Caco-2 (cell line): Measurements from ENCODE around the gene HTR5A. TPM values are rescaled to one million over a fixed set of nuclear protein-coding genes. Genes with fewer than 3 reads are reported as not detected.

Source experiments
- Bru-seq: library from RNA; stranded (reverse); fragments of 400-500 nt; gene quantifications from one replicate; lab custom pipeline; 2021; lab: Mats Ljungman, UMichigan
- BruChase-seq, 2 experiments: library from RNA; stranded (reverse); fragments of 400-500 nt; gene quantifications; one replicate each; lab custom pipeline; 2021; lab: Mats Ljungman, UMichigan
- BruUV-seq: library from RNA; stranded (reverse); fragments of 400-500 nt; replicated peaks from 2 replicates; lab custom pipeline; 2021; lab: Mats Ljungman, UMichigan
- CTCF ChIA-PET: fragments of 300-600 bp; sonication (Branson Sonifier 250); formaldehyde crosslinking; loops from one replicate; lab custom pipeline; 2022; ENCODE audit warnings: antibody characterized with exemption; lab: Charles Lee
- POLR2A ChIA-PET: fragments of 300-600 bp; sonication (Branson Sonifier 250); formaldehyde crosslinking; loops from one replicate; lab custom pipeline; 2022; ENCODE audit warnings: antibody characterized with exemption; lab: Charles Lee
- DNase-seq, 2 experiments: peaks; one replicate each; pipeline versions ENCODE4 v3.0.0 to v3.0.0-alpha.2; 2020 to 2022
- H3K27me3 ChIP-seq: replicated peaks from 2 replicates; pipeline ENCODE4 v1.6.0; 2011; ENCODE audit warnings: low read length; ENCODE audit not compliant: control insufficient read depth, insufficient read depth
- H3K36me3 ChIP-seq: 2 replicates; pipeline ENCODE4 v1.5.1; 2011; ENCODE audit warnings: low read length; ENCODE audit not compliant: control insufficient read depth, insufficient read depth
- H3K4me1 ChIP-seq: fragments of 250-450 bp; sonication (Bioruptor Pico); 2 replicates; pipeline ENCODE4 v1.5.1; 2020; ENCODE audit warnings: mild to moderate bottlenecking
- H3K4me3 ChIP-seq: 2 replicates; pipeline ENCODE4 v1.5.1; 2011; ENCODE audit warnings: low read depth, mild to moderate bottlenecking, control low read depth, low read length
- H3K9me3 ChIP-seq: fragments of 250-450 bp; sonication (Bioruptor Pico); 2 replicates; pipeline ENCODE4 v1.5.1; 2020; ENCODE audit warnings: mild to moderate bottlenecking, moderate library complexity
- H3K27ac Mint-ChIP-seq: one replicate; pipeline ENCODE4 v1.8.0; 2022; ENCODE audit warnings: mixed read lengths; ENCODE audit not compliant: unreplicated experiment
- H3K27me3 Mint-ChIP-seq: one replicate; pipeline ENCODE4 v1.8.0; 2022; ENCODE audit warnings: mixed read lengths; ENCODE audit not compliant: insufficient read depth, unreplicated experiment
- H3K36me3 Mint-ChIP-seq: one replicate; pipeline ENCODE4 v1.8.0; 2022; ENCODE audit warnings: mild to moderate bottlenecking, mixed read lengths; ENCODE audit not compliant: insufficient read depth, unreplicated experiment
- H3K4me1 Mint-ChIP-seq: one replicate; pipeline ENCODE4 v1.8.0; 2022; ENCODE audit warnings: low read depth, mixed read lengths; ENCODE audit not compliant: unreplicated experiment
- H3K4me3 Mint-ChIP-seq: one replicate; pipeline ENCODE4 v1.8.0; 2022; ENCODE audit warnings: mild to moderate bottlenecking, moderate library complexity, mixed read lengths; ENCODE audit not compliant: unreplicated experiment
- H3K9me3 Mint-ChIP-seq: one replicate; pipeline ENCODE4 v1.8.0; 2022; ENCODE audit warnings: mixed read lengths; ENCODE audit not compliant: unreplicated experiment
- CTCF ChIP-seq, 2 experiments: fragments of 200-600 bp in 1 of 2; IDR thresholded peaks; 1 replicate in 1 of 2; 2 replicates in 1 of 2; pipeline versions ENCODE4 v1.5.1 to v1.8.0; 2011 to 2022; ENCODE audit warnings: antibody characterized with exemption in 1 of 2, control low read depth in 1 of 2, inconsistent platforms in 1 of 2, low read depth in 1 of 2, low read length in 1 of 2, mild to moderate bottlenecking in 1 of 2, moderate library complexity in 1 of 2; ENCODE audit not compliant: insufficient read depth in 1 of 2, severe bottlenecking in 1 of 2, unreplicated experiment in 1 of 2
- intact Hi-C: fragments of 100-400 bp; cut with micrococcal nuclease; formaldehyde crosslinking; loops from one replicate; pipeline ENCODE4 v1.10.0; 2022; ENCODE audit not compliant: unreplicated experiment
- long read RNA-seq: library from polyadenylated mRNA; stranded (forward); transcript quantifications from one replicate; pipeline ENCODE4 v2.0.0, GENCODE V29; 2022
- total RNA-seq: library from RNA; stranded (reverse); gene quantifications from 2 replicates; pipeline ENCODE4 v1.2.3, GENCODE V29; 2022

The HTR5A gene
- total RNA-seq (not detected in 2 replicates), Bru-seq, nascent RNA (not detected), BruChase-seq, experiment 1, labeled RNA remaining after a 2-hour chase (not detected), BruChase-seq, experiment 2, labeled RNA remaining after a 6-hour chase (not detected)
- long read RNA-seq: 0 reads

GRCh38 chr7:155069992-155070751 is at the start of gene HTR5A:
TSS of gene HTR5A (plus strand) at chr7:155070324. CDS start at chr7:155070900, 576 bp downstream.
- no peaks in the 10 kb centered on the region for H3K36me3 Mint-ChIP-seq
- H3K27me3 ChIP-seq: no peaks in the 10 kb centered on the region
- ChIA-PET POLR2A (no interaction called here), CTCF (no interaction called here)
- H3K4me3 ChIP-seq: no peak within 1 kb of the TSS
- no peaks in the 10 kb centered on the region for H3K4me1 ChIP-seq
- intact Hi-C loops: no loop called here
- no TSS peak for BruUV-seq
- TF ChIP-seq CTCF (IDR thresholded peaks at IDR 0.05; ENCODE audit: insufficient read depth in 1 of 2, low read depth in 1 of 2, low read length in 1 of 2, severe bottlenecking in 1 of 2, unreplicated experiment in 1 of 2): peak in 1 of 2 experiments; percentile 11
- H3K9me3 Mint-ChIP-seq: no peaks in the 10 kb centered on the region
- H3K9me3 ChIP-seq: no peaks in the 10 kb centered on the region
- H3K27ac Mint-ChIP-seq: no peak within 1 kb of the TSS
- H3K27me3 Mint-ChIP-seq: peaks cover 23% of the 10 kb centered on the region
- DNase-seq: peak; percentile 82 to 92
- H3K36me3 ChIP-seq: no peaks in the 10 kb centered on the region
- H3K4me3 Mint-ChIP-seq: no peak within 1 kb of the TSS
- H3K4me1 Mint-ChIP-seq: no peaks in the 10 kb centered on the region

GRCh38 chr7:155020996-155021395 is 49.1 kb upstream of the HTR5A start:
- Mint-ChIP-seq H3K27ac (no peak overlapping the region), H3K4me1 (no peaks in the 10 kb centered on the region), H3K4me3 (no peak overlapping the region), H3K36me3 (no peaks in the 10 kb centered on the region), H3K9me3 (no peaks in the 10 kb centered on the region), H3K27me3 (peaks cover 3% of the 10 kb centered on the region)
- H3K9me3 ChIP-seq: no peaks in the 10 kb centered on the region
- no peak for DNase-seq
- H3K36me3 ChIP-seq: no peaks in the 10 kb centered on the region
- no peak for TF ChIP-seq CTCF (IDR thresholded peaks at IDR 0.05; ENCODE audit: insufficient read depth in 1 of 2, low read depth in 1 of 2, low read length in 1 of 2, severe bottlenecking in 1 of 2, unreplicated experiment in 1 of 2)
- H3K27me3 ChIP-seq: no peaks in the 10 kb centered on the region
- H3K4me1 ChIP-seq: no peaks in the 10 kb centered on the region
- H3K4me3 ChIP-seq: no peak overlapping the region
- CTCF ChIA-PET: interaction anchor here (1.0 kb wide), 1 partner anchor 276 kb away, joined by 3 read pairs; the partner anchor contains the start of gene INSIG1
- BruUV-seq: no TSS peak
- intact Hi-C loops: no loop called here
- POLR2A ChIA-PET: no interaction called here

DNA sequence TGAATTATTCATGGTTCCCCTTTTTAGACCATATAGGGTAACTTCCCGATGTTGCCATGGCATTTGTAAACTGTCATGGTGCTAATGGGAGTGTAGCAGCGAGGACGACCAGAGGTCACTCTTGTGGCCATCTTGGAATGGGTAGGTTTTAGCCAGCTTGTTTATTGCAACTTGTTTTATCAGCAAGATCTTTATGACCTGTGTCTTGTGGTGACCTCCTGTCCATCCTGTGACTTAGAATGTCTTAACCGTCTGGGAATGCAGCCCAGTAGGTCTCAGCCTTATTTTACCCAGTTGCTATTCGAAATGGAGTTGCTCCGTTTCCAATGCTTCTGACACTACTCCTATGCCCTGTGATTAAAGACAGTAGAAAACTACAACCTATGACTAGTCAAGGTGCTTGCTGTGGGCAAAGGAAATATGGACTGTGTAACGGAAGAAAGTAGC is 48.4 kb upstream of the HTR5A start:
- no peaks in the 10 kb centered on the region for H3K27me3 ChIP-seq
- no peak for TF ChIP-seq CTCF (IDR thresholded peaks at IDR 0.05; ENCODE audit: insufficient read depth in 1 of 2, low read depth in 1 of 2, low read length in 1 of 2, severe bottlenecking in 1 of 2, unreplicated experiment in 1 of 2)
- no peak overlapping the region for H3K4me3 ChIP-seq
- no peaks in the 10 kb centered on the region for H3K9me3 ChIP-seq
- Mint-ChIP-seq H3K9me3 (no peaks in the 10 kb centered on the region), H3K27ac (no peak overlapping the region), H3K27me3 (peaks cover 3% of the 10 kb centered on the region), H3K36me3 (no peaks in the 10 kb centered on the region), H3K4me1 (no peaks in the 10 kb centered on the region), H3K4me3 (no peak overlapping the region)
- ChIA-PET CTCF (no interaction called here), POLR2A (no interaction called here)
- BruUV-seq: no TSS peak
- H3K4me1 ChIP-seq: no peaks in the 10 kb centered on the region
- no peaks in the 10 kb centered on the region for H3K36me3 ChIP-seq
- intact Hi-C loops: no loop called here
- DNase-seq: no peak
